H9 (cell line): Measurements from ENCODE around the gene VIPR2. TPM values are rescaled to one million over a fixed set of nuclear protein-coding genes. Genes with fewer than 3 reads are reported as not detected.
A peak's percentile ranks its signal among the peaks of the same experiment; 100 is the strongest.

Experiments
- DNase-seq: peaks from one replicate; pipeline ENCODE4 v3.0.0-alpha.2; 2017
- H2AFZ ChIP-seq: one replicate; pipeline ENCODE4 v1.6.1; 2013; ENCODE audit warnings: mild to moderate bottlenecking, low read length, control low read depth, moderate library complexity
- H2AK5ac ChIP-seq: 2 replicates; pipeline ENCODE4 v1.6.1; 2013; ENCODE audit warnings: low read length, control low read depth, mixed read lengths; ENCODE audit not compliant: insufficient read length
- H2BK120ac ChIP-seq: one replicate; pipeline ENCODE4 v1.6.1; 2013; ENCODE audit warnings: low read depth, mild to moderate bottlenecking, low read length, control low read depth, inconsistent platforms; ENCODE audit not compliant: poor library complexity, severe bottlenecking
- H2BK12ac ChIP-seq: 2 replicates; pipeline ENCODE4 v1.6.1; 2013; ENCODE audit warnings: low read length, control low read depth, mixed read lengths, low read depth; ENCODE audit not compliant: insufficient read length
- H2BK15ac ChIP-seq: 2 replicates; pipeline ENCODE4 v1.6.1; 2013; ENCODE audit warnings: low read depth, low read length, control low read depth
- H2BK20ac ChIP-seq: one replicate; pipeline ENCODE4 v1.6.1; 2013; ENCODE audit warnings: low read depth, mild to moderate bottlenecking, low read length, control low read depth, inconsistent platforms; ENCODE audit not compliant: poor library complexity, severe bottlenecking
- H2BK5ac ChIP-seq: 2 replicates; pipeline ENCODE4 v1.6.1; 2013; ENCODE audit warnings: low read length, control low read depth, mixed read lengths; ENCODE audit not compliant: insufficient read length
- H3K14ac ChIP-seq: 2 replicates; pipeline ENCODE4 v1.6.1; 2013; ENCODE audit warnings: low read length, control low read depth; ENCODE audit not compliant: insufficient read depth
- H3K18ac ChIP-seq: 2 replicates; pipeline ENCODE4 v1.6.1; 2013; ENCODE audit warnings: low read depth, mild to moderate bottlenecking, mixed read lengths, low read length, control low read depth; ENCODE audit not compliant: insufficient read length
- H3K23ac ChIP-seq: 2 replicates; pipeline ENCODE4 v1.6.1; 2013; ENCODE audit warnings: low read length, control low read depth, mixed read lengths, low read depth; ENCODE audit not compliant: insufficient read length
- H3K23me2 ChIP-seq: 2 replicates; pipeline ENCODE4 v1.6.1; 2013; ENCODE audit warnings: low read depth, mild to moderate bottlenecking, mixed read lengths, low read length, control low read depth; ENCODE audit not compliant: insufficient read length, poor library complexity, severe bottlenecking
- H3K27ac ChIP-seq: 2 replicates; pipeline ENCODE4 v1.5.1; 2013; ENCODE audit warnings: low read length, control low read depth, mixed read lengths, low read depth; ENCODE audit not compliant: insufficient read length
- H3K27me3 ChIP-seq: 2 replicates; pipeline ENCODE4 v1.6.1; 2013; ENCODE audit warnings: low read length, control low read depth, inconsistent platforms; ENCODE audit not compliant: insufficient read depth
- H3K4ac ChIP-seq: 2 replicates; pipeline ENCODE4 v1.6.1; 2013; ENCODE audit warnings: low read depth, mild to moderate bottlenecking, control low read depth, inconsistent platforms, low read length, moderate library complexity
- H3K4me1 ChIP-seq: 2 replicates; pipeline ENCODE4 v1.6.1; 2013; ENCODE audit warnings: low read length, control low read depth, inconsistent platforms; ENCODE audit not compliant: insufficient read depth
- H3K4me2 ChIP-seq: 2 replicates; pipeline ENCODE4 v1.6.1; 2013; ENCODE audit warnings: low read length, control low read depth, mixed read lengths; ENCODE audit not compliant: insufficient read length, insufficient read depth
- H3K56ac ChIP-seq: 2 replicates; pipeline ENCODE4 v1.6.1; 2013; ENCODE audit warnings: low read depth, mild to moderate bottlenecking, mixed read lengths, low read length, control low read depth; ENCODE audit not compliant: insufficient read length
- H3K79me1 ChIP-seq: 2 replicates; pipeline ENCODE4 v1.6.1; 2013; ENCODE audit warnings: low read depth, mild to moderate bottlenecking, moderate library complexity, low read length, control low read depth, inconsistent platforms; ENCODE audit not compliant: insufficient read depth, poor library complexity, severe bottlenecking
- H3K79me2 ChIP-seq: 2 replicates; pipeline ENCODE4 v1.6.1; 2013; ENCODE audit warnings: low read length, control low read depth, inconsistent platforms; ENCODE audit not compliant: insufficient read depth
- H3K9ac ChIP-seq: 2 replicates; pipeline ENCODE4 v1.6.1; 2013; ENCODE audit warnings: low read length, control low read depth, mixed read lengths; ENCODE audit not compliant: insufficient read length; ENCODE audit errors: extremely low read depth
- H3K9me3 ChIP-seq: one replicate; pipeline ENCODE4 v1.6.1; 2013; ENCODE audit warnings: low read depth, low read length, inconsistent platforms; ENCODE audit not compliant: control insufficient read depth
- H3T11ph ChIP-seq: one replicate; pipeline ENCODE4 v1.6.1; 2013; ENCODE audit warnings: mild to moderate bottlenecking, low read length, control low read depth, inconsistent platforms
- H4K20me1 ChIP-seq: one replicate; pipeline ENCODE4 v1.6.1; 2013; ENCODE audit not compliant: control insufficient read depth, insufficient read length, insufficient read depth
- H4K5ac ChIP-seq: 2 replicates; pipeline ENCODE4 v1.6.1; 2013; ENCODE audit warnings: low read depth, mild to moderate bottlenecking, mixed read lengths, low read length, control low read depth; ENCODE audit not compliant: insufficient read length
- H4K8ac ChIP-seq: replicated peaks from 2 replicates; pipeline ENCODE4 v1.6.1; 2013; ENCODE audit warnings: low read length, control low read depth, mixed read lengths, low read depth; ENCODE audit not compliant: insufficient read length
- H4K91ac ChIP-seq: 2 replicates; pipeline ENCODE4 v1.6.1; 2013; ENCODE audit warnings: low read depth, mild to moderate bottlenecking, moderate library complexity, mixed read lengths, low read length, control low read depth; ENCODE audit not compliant: insufficient read length
- H3K27ac Mint-ChIP-seq, 3 experiments: 2 replicates in 2 of 3; 3 replicates in 1 of 3; pipeline ENCODE4 v1.8.0; 2020 to 2021; ENCODE audit warnings: mixed read lengths in 3 of 3, mild to moderate bottlenecking in 1 of 3, moderate library complexity in 1 of 3
- H3K27me3 Mint-ChIP-seq: 2 replicates; pipeline ENCODE4 v1.8.0; 2021; ENCODE audit warnings: low read depth, mild to moderate bottlenecking, moderate library complexity, mixed read lengths
- H3K36me3 Mint-ChIP-seq, 3 experiments: 2 replicates in 2 of 3; 3 replicates in 1 of 3; pipeline ENCODE4 v1.8.0; 2020 to 2021; ENCODE audit warnings: low read depth in 3 of 3, mixed read lengths in 3 of 3; ENCODE audit not compliant: insufficient read depth in 1 of 3
- H3K4me1 Mint-ChIP-seq, 2 experiments: 2 replicates each; pipeline ENCODE4 v1.8.0; 2020; ENCODE audit warnings: mixed read lengths in 2 of 2
- H3K4me3 Mint-ChIP-seq, 2 experiments: 2 replicates in 1 of 2; 3 replicates in 1 of 2; pipeline ENCODE4 v1.8.0; 2020 to 2021; ENCODE audit warnings: mild to moderate bottlenecking in 2 of 2, mixed read lengths in 2 of 2, moderate library complexity in 1 of 2
- H3K9me3 Mint-ChIP-seq, 2 experiments: 2 replicates in 1 of 2; 3 replicates in 1 of 2; pipeline ENCODE4 v1.8.0; 2020; ENCODE audit warnings: mild to moderate bottlenecking in 2 of 2, mixed read lengths in 2 of 2, moderate library complexity in 1 of 2
- WGBS: extraction: QIAGEN DNeasy Blood & Tissue Kit; methylation state at CpG from one replicate; pipeline ENCODE4 v1.1.7; 2013; ENCODE audit warnings: missing lambda C conversion rate, low lambda C conversion rate, mixed read lengths; ENCODE audit not compliant: insufficient read length; ENCODE audit errors: extremely low coverage; 5-methylcytosine and 5-hydroxymethylcytosine counted together
- total RNA-seq: library from RNA; stranded (reverse); gene quantifications from 2 replicates; pipeline ENCODE4 v1.2.1, GENCODE V29; 2021
- TF ChIP-seq, protein P1 (sequence below): fragments of 200-600 bp; sonication (generic); conservative IDR thresholded peaks from 3 replicates; pipeline ENCODE4 v1.8.0; 2021; ENCODE audit warnings: antibody characterized with exemption, mild to moderate bottlenecking

VIPR2 gene
- total RNA-seq, 1 experiment from 2014 or later, result 1.6 TPM

- Histone ChIP-seq H2AFZ (no peak overlapping the region), H3K27me3 (no peaks in the 10 kb centered on the region), H3K14ac (no peak overlapping the region; the same call in 1 of the 2 replicates), H2AK5ac (no peak overlapping the region), H3K4me1 (0 out of 2 replicates have a peak, but pooled peaks cover 3% of the 10 kb centered on the region), H2BK20ac (no peak overlapping the region), H3K4ac (no peak overlapping the region), H4K5ac (no peak overlapping the region), H2BK5ac (no peak overlapping the region), H3K23ac (no peak overlapping the region), H2BK12ac (no peak overlapping the region), H2BK120ac (no peak overlapping the region), H4K8ac (no peak overlapping the region), H3K18ac (no peak overlapping the region), H3K79me2 (no peaks in the 10 kb centered on the region), H4K20me1 (no peaks in the 10 kb centered on the region), H3K56ac (no peak overlapping the region), H3K23me2 (no peaks in the 10 kb centered on the region), H3K9me3 (no peaks in the 10 kb centered on the region), H3T11ph (no peak overlapping the region), H3K27ac (no peak overlapping the region), H3K9ac (no peak overlapping the region), H3K4me2 (no peak overlapping the region), H2BK15ac (no peak overlapping the region), H4K91ac (no peak overlapping the region), H3K79me1 (no peaks in the 10 kb centered on the region)
- DNase-seq, result no peak
- no CpG with 5 or more reads among the region's 48 CpGs for WGBS
- no peaks in the 10 kb centered on the region for H3K36me3 Mint-ChIP-seq
- peak overlapping the region in 1 of 3 experiments; percentile 51; a peak in 1 of 7 replicates for H3K27ac Mint-ChIP-seq
- peaks cover 6% of the 10 kb centered on the region for H3K27me3 Mint-ChIP-seq
- TF ChIP-seq, protein P1, sequence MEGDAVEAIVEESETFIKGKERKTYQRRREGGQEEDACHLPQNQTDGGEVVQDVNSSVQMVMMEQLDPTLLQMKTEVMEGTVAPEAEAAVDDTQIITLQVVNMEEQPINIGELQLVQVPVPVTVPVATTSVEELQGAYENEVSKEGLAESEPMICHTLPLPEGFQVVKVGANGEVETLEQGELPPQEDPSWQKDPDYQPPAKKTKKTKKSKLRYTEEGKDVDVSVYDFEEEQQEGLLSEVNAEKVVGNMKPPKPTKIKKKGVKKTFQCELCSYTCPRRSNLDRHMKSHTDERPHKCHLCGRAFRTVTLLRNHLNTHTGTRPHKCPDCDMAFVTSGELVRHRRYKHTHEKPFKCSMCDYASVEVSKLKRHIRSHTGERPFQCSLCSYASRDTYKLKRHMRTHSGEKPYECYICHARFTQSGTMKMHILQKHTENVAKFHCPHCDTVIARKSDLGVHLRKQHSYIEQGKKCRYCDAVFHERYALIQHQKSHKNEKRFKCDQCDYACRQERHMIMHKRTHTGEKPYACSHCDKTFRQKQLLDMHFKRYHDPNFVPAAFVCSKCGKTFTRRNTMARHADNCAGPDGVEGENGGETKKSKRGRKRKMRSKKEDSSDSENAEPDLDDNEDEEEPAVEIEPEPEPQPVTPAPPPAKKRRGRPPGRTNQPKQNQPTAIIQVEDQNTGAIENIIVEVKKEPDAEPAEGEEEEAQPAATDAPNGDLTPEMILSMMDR, result no peak
- no peaks in the 10 kb centered on the region for H3K9me3 Mint-ChIP-seq
- no peak overlapping the region for H3K4me3 Mint-ChIP-seq
- H3K4me1 Mint-ChIP-seq, result peaks cover 38 to 51% of the 10 kb centered on the region in 2 experiments
These were observed 32.3 kb downstream of the VIPR2 start for GRCh38 chr7:159112136-159113011.
